NOMO-1 treated with dmso at 0.1 percent for 144 hours (cell line): ENCODE measurements around the gene UBAP2.

Source experiments
- DNase-seq: peaks from one replicate; lab custom pipeline; 2025; ENCODE audit not compliant: unreplicated experiment; lab: John Stamatoyannopoulos, UW

UBAP2 gene

GRCh38 chr9:33878691-33879366 lies 169.9 kb downstream of the UBAP2 start:
- no peak for DNase-seq

DNA sequence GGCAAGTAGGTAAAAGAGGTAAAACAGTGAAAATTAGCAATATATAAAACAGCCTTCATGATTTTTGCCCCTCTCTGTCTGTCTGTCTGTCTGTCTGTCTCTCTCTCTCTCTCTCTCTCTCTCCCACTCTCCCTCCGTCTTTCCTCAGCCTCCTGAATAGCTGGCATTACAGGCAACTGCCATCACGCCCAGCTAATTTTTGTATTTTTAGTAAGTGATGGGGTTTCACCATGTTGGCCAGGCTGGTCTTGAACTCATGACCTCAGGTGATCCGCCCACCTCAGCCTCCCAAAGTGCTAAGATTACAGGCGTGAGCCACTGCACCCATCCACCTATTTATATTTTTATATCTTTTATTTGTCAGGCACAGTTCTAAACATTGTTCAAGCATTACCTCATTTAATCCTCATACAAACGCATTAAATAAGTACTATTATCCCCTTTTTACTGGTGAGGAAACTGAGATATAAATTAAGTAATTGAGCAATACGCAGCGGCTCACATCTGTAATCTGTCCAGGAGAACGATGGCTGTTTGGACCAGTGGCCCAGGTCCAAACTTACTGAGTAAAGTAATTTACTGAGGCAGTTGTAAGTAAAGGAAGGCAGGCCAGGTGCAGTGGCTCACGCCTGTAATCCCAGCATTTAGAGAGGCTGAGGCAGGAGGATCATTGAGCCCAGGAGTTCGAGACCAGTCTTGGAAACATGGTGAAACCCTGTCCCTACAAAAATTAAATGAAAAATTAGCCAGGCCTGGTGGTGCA lies 170.8 kb downstream of the UBAP2 start:
- no peak for DNase-seq
